Neural cell (in vitro differentiated cells): ENCODE measurements around the gene SLC35D3.

ENCODE experiments used
- CTCF ChIP-seq: fragments of 450-650 bp; IDR thresholded peaks from 2 replicates; pipeline ENCODE4 v1.5.1; 2014; ENCODE audit warnings: antibody characterized with exemption, mild to moderate bottlenecking, moderate library complexity; ENCODE audit not compliant: poor library complexity, severe bottlenecking
- EZH2 ChIP-seq: fragments of 200-600, 300-800 bp; shearing (Covaris generic), sonication (generic); IDR thresholded peaks from 2 replicates; pipeline ENCODE4 v1.6.1; 2014; ENCODE audit warnings: antibody characterized with exemption, low read length, borderline replicate concordance, mild to moderate bottlenecking; ENCODE audit not compliant: insufficient read depth, poor library complexity, severe bottlenecking
- POLR2AphosphoS5 ChIP-seq: IDR thresholded peaks from 2 replicates; pipeline ENCODE4 v1.6.1; 2012
- REST ChIP-seq: IDR thresholded peaks from 2 replicates; pipeline ENCODE4 v1.6.1; 2012; ENCODE audit warnings: borderline replicate concordance
- TAF1 ChIP-seq: IDR thresholded peaks from 2 replicates; pipeline ENCODE4 v1.6.1; 2012; ENCODE audit warnings: low read depth

DNA sequence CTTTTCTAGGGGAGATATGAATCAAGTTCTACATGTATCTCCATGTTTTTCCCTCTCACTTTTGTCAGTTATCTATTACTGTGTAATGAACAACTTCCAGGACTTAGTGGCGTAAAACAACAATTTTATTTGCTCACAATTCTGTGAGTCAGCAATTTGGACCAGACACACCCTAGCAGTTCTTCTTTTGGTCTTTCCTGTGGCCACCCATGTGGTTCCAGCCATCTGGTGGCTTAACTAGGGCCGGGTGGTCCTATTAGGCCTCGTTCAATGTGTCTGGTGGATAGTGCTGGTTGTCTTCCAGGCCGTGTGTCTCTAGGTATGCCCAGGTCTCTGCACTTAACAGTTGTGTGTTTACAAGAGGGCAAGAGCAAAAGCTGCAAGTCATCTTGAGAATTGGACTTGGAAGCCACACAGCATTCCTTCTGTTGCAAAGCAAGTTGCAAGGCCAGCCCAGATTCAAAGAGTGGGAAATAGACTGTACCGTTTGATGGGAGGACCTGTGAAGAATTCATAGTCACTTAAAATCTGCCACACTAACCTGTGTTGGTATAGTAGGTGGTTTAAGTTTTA lies 20.8 kb upstream of the SLC35D3 start:
- TF ChIP-seq CTCF (no peak), TAF1 (no peak), REST (no peak), POLR2AphosphoS5 (no peak), EZH2 (no peak)
